ENCODE results near the gene TGFB2. TPM values are rescaled to one million over a fixed set of nuclear protein-coding genes. Genes with fewer than 3 reads are reported as not detected.

Gene TGFB2
- total RNA-seq, 5 donors from 2014 or later (not counting 1 experiment from before 2014, with no cell fraction given) = 0.06 to 0.23 (median 0.23) TPM; not detected in 2

GRCh38 chr1:218488531-218488930, 143.4 kb downstream of the TGFB2 start:
- no CpG with 5 or more reads among the region's 3 CpGs for WGBS (ENCODE audit: insufficient coverage)
- no peaks in the 10 kb centered on the region for H3K4me1 ChIP-seq (ENCODE audit: control insufficient read depth in 1 of 2, extremely low read depth in 1 of 2, insufficient read depth in 2 of 2, low read length in 2 of 2)
- ATAC-seq (replicated peaks in 1 of 4) (no peak), DNase-seq (no peak)
- ChIA-PET CTCF (no interaction called here), POLR2A (no interaction called here)
- Mint-ChIP-seq H3K27ac (no peak overlapping the region), H3K27me3 (peaks cover 2 to 4% of the 10 kb centered on the region in 2 donors), H3K9me3 (no peaks in the 10 kb centered on the region), H3K4me3 (no peak overlapping the region), H3K36me3 (no peaks in the 10 kb centered on the region), H3K4me1 (no peaks in the 10 kb centered on the region)
- no peak overlapping the region for H3K27ac ChIP-seq (ENCODE audit: low read length)
- H3K4me3 ChIP-seq (ENCODE audit: control insufficient read depth in 1 of 2, extremely low read depth in 1 of 2, low read length in 1 of 2) = no peak overlapping the region
- H3K27me3 ChIP-seq (replicated peaks in 1 of 2; ENCODE audit: control insufficient read depth in 2 of 2, extremely low read depth in 1 of 2, insufficient read depth in 2 of 2, low read length in 1 of 2) = no peaks in the 10 kb centered on the region
- H3K36me3 ChIP-seq (ENCODE audit: control insufficient read depth in 2 of 2, extremely low read depth in 1 of 2, insufficient read depth in 1 of 2, low read length in 1 of 2) = no peaks in the 10 kb centered on the region
- no peaks in the 10 kb centered on the region for H3K9me3 ChIP-seq

GRCh38 chr1:218488986-218489385, 143.8 kb downstream of the TGFB2 start:
- Histone ChIP-seq H3K9me3 (no peaks in the 10 kb centered on the region), H3K36me3 (ENCODE audit: control insufficient read depth in 2 of 2, extremely low read depth in 1 of 2, insufficient read depth in 1 of 2, low read length in 1 of 2) (no peaks in the 10 kb centered on the region), H3K27ac (ENCODE audit: low read length) (no peak overlapping the region), H3K27me3 (replicated peaks in 1 of 2; ENCODE audit: control insufficient read depth in 2 of 2, extremely low read depth in 1 of 2, insufficient read depth in 2 of 2, low read length in 1 of 2) (no peaks in the 10 kb centered on the region), H3K4me3 (ENCODE audit: control insufficient read depth in 1 of 2, extremely low read depth in 1 of 2, low read length in 1 of 2) (no peak overlapping the region), H3K4me1 (ENCODE audit: control insufficient read depth in 1 of 2, extremely low read depth in 1 of 2, insufficient read depth in 2 of 2, low read length in 2 of 2) (no peaks in the 10 kb centered on the region)
- no peak overlapping the region for H3K27ac Mint-ChIP-seq
- no peaks in the 10 kb centered on the region for H3K4me1 Mint-ChIP-seq
- CTCF ChIA-PET = no interaction called here
- no CpG with 5 or more reads among the region's 3 CpGs for WGBS (ENCODE audit: insufficient coverage)
- no peaks in the 10 kb centered on the region for H3K9me3 Mint-ChIP-seq
- no peak for ATAC-seq (replicated peaks in 1 of 4)
- no peaks in the 10 kb centered on the region for H3K36me3 Mint-ChIP-seq
- POLR2A ChIA-PET = no interaction called here
- H3K27me3 Mint-ChIP-seq = peaks cover 2 to 4% of the 10 kb centered on the region in 2 donors
- H3K4me3 Mint-ChIP-seq = no peak overlapping the region
- no peak for DNase-seq

- Mint-ChIP-seq H3K9me3 (no peaks in the 10 kb centered on the region), H3K4me1 (no peaks in the 10 kb centered on the region), H3K27ac (no peak overlapping the region), H3K36me3 (no peaks in the 10 kb centered on the region), H3K4me3 (no peak overlapping the region), H3K27me3 (peaks cover 2 to 8% of the 10 kb centered on the region in 2 donors)
- no peak for DNase-seq
- Histone ChIP-seq H3K27ac (ENCODE audit: low read length) (no peak overlapping the region), H3K36me3 (ENCODE audit: control insufficient read depth in 2 of 2, extremely low read depth in 1 of 2, insufficient read depth in 1 of 2, low read length in 1 of 2) (no peaks in the 10 kb centered on the region), H3K27me3 (replicated peaks in 1 of 2; ENCODE audit: control insufficient read depth in 2 of 2, extremely low read depth in 1 of 2, insufficient read depth in 2 of 2, low read length in 1 of 2) (no peaks in the 10 kb centered on the region), H3K9me3 (no peaks in the 10 kb centered on the region), H3K4me1 (ENCODE audit: control insufficient read depth in 1 of 2, extremely low read depth in 1 of 2, insufficient read depth in 2 of 2, low read length in 2 of 2) (no peaks in the 10 kb centered on the region), H3K4me3 (ENCODE audit: control insufficient read depth in 1 of 2, extremely low read depth in 1 of 2, low read length in 1 of 2) (no peak overlapping the region)
- POLR2A ChIA-PET = no interaction called here
- CTCF ChIA-PET = no interaction called here
- no peak for ATAC-seq (replicated peaks in 1 of 4)
- 67% methylated on average over 1 of the region's 1 CpG for WGBS (ENCODE audit: insufficient coverage)
Measured at GRCh38 chr1:218490406-218490922, 145.3 kb downstream of the TGFB2 start.

GRCh38 chr1:218492874-218493273, 147.7 kb downstream of the TGFB2 start:
- H3K36me3 ChIP-seq (ENCODE audit: control insufficient read depth in 2 of 2, extremely low read depth in 1 of 2, insufficient read depth in 1 of 2, low read length in 1 of 2) = no peaks in the 10 kb centered on the region
- ChIA-PET POLR2A (no interaction called here), CTCF (no interaction called here)
- H3K9me3 ChIP-seq = no peaks in the 10 kb centered on the region
- no peak overlapping the region for H3K27ac ChIP-seq (ENCODE audit: low read length)
- no peak for ATAC-seq (replicated peaks in 1 of 4)
- Mint-ChIP-seq H3K27me3 (peaks cover 2 to 8% of the 10 kb centered on the region in 2 donors), H3K4me3 (no peak overlapping the region), H3K36me3 (no peaks in the 10 kb centered on the region), H3K9me3 (no peaks in the 10 kb centered on the region), H3K4me1 (no peaks in the 10 kb centered on the region), H3K27ac (no peak overlapping the region)
- DNase-seq = no peak
- no peaks in the 10 kb centered on the region for H3K4me1 ChIP-seq (ENCODE audit: control insufficient read depth in 1 of 2, extremely low read depth in 1 of 2, insufficient read depth in 2 of 2, low read length in 2 of 2)
- no peak overlapping the region for H3K4me3 ChIP-seq (ENCODE audit: control insufficient read depth in 1 of 2, extremely low read depth in 1 of 2, low read length in 1 of 2)
- no CpG with 5 or more reads among the region's 2 CpGs for WGBS (ENCODE audit: insufficient coverage)
- H3K27me3 ChIP-seq (replicated peaks in 1 of 2; ENCODE audit: control insufficient read depth in 2 of 2, extremely low read depth in 1 of 2, insufficient read depth in 2 of 2, low read length in 1 of 2) = no peaks in the 10 kb centered on the region

GRCh38 chr1:218493986-218494385, 148.8 kb downstream of the TGFB2 start:
- Mint-ChIP-seq H3K4me3 (no peak overlapping the region), H3K27ac (no peak overlapping the region), H3K36me3 (no peaks in the 10 kb centered on the region), H3K9me3 (no peaks in the 10 kb centered on the region), H3K27me3 (peaks cover 2 to 8% of the 10 kb centered on the region in 2 donors), H3K4me1 (no peaks in the 10 kb centered on the region)
- Histone ChIP-seq H3K4me3 (ENCODE audit: control insufficient read depth in 1 of 2, extremely low read depth in 1 of 2, low read length in 1 of 2) (no peak overlapping the region), H3K9me3 (no peaks in the 10 kb centered on the region), H3K27ac (ENCODE audit: low read length) (no peak overlapping the region), H3K36me3 (ENCODE audit: control insufficient read depth in 2 of 2, extremely low read depth in 1 of 2, insufficient read depth in 1 of 2, low read length in 1 of 2) (no peaks in the 10 kb centered on the region), H3K4me1 (ENCODE audit: control insufficient read depth in 1 of 2, extremely low read depth in 1 of 2, insufficient read depth in 2 of 2, low read length in 2 of 2) (no peaks in the 10 kb centered on the region), H3K27me3 (replicated peaks in 1 of 2; ENCODE audit: control insufficient read depth in 2 of 2, extremely low read depth in 1 of 2, insufficient read depth in 2 of 2, low read length in 1 of 2) (no peaks in the 10 kb centered on the region)
- POLR2A ChIA-PET = no interaction called here
- WGBS (ENCODE audit: insufficient coverage) = no CpG with 5 or more reads among the region's 2 CpGs
- CTCF ChIA-PET = no interaction called here
- DNase-seq = no peak
- ATAC-seq (replicated peaks in 1 of 4) = no peak

Other genes starting within 250 kb of the TGFB2 start
- 10 to 100 TPM; 11.7 to 20.9 (median 17.0) TPM for gene RRP15, start 60.0 kb upstream of the TGFB2 start, total RNA-seq